Mucosa of descending colon (tissue), 3 donors: Measurements from ENCODE around the gene BCL6. TPM values are rescaled to one million over a fixed set of nuclear protein-coding genes. Genes with fewer than 3 reads are reported as not detected.

Source experiments
- ATAC-seq: fragments of 200-7000 bp; cut with Tn5 transposase; one replicate; pipeline ENCODE4 v1.9.1; 2020; ENCODE audit warnings: mild to moderate bottlenecking, moderate library complexity
- DNase-seq, 3 donors: peaks; one replicate each; pipeline ENCODE4 v3.0.0-alpha.2; 2020
- H3K36me3 ChIP-seq: fragments of 200-600 bp; one replicate; pipeline ENCODE4 v1.8.0; 2021; ENCODE audit warnings: low read depth, mild to moderate bottlenecking
- H3K4me1 ChIP-seq: fragments of 200-600 bp; one replicate; pipeline ENCODE4 v1.8.0; 2021; ENCODE audit warnings: low read depth, mild to moderate bottlenecking
- H3K4me3 ChIP-seq: fragments of 200-600 bp; one replicate; pipeline ENCODE4 v1.8.0; 2021; ENCODE audit warnings: mild to moderate bottlenecking
- H3K9me3 ChIP-seq: fragments of 200-600 bp; one replicate; pipeline ENCODE4 v1.8.0; 2021; ENCODE audit warnings: mild to moderate bottlenecking
- CTCF ChIP-seq: fragments of 200-600 bp; IDR thresholded peaks from one replicate; pipeline ENCODE4 v1.8.0; 2022; ENCODE audit warnings: antibody characterized with exemption, mild to moderate bottlenecking
- intact Hi-C, 2 donors: fragments of 100-400 bp; cut with DNase I in 1 of 2; cut with micrococcal nuclease in 1 of 2; formaldehyde crosslinking; loops; one replicate each; pipeline versions ENCODE4 v1.11.0 to v1.11.1; 2022; cut with DNase I, micrococcal nuclease
- total RNA-seq, 3 donors: library from RNA; stranded (reverse); fragmentation: NEBNext Ultra II Directional in 2 of 3; extraction: Animal tissue kit (Norgen Biotek cat#: 25700) in 2 of 3; gene quantifications; one replicate each; pipeline versions ENCODE4 v1.2.1 to v1.2.4, GENCODE V29; 2021 to 2023
- donor health status: DM: no; HTN: no; CAD: no; lungs with moderate emphysema.
- donor health status: DM: no; HTN: no; CAD: no.
- donor health status: DM: no; HTN: yes; CAD: no.

BCL6 gene
- total RNA-seq, 3 donors from 2014 or later, result 10.9 to 133 (median 23.8) TPM

DNA sequence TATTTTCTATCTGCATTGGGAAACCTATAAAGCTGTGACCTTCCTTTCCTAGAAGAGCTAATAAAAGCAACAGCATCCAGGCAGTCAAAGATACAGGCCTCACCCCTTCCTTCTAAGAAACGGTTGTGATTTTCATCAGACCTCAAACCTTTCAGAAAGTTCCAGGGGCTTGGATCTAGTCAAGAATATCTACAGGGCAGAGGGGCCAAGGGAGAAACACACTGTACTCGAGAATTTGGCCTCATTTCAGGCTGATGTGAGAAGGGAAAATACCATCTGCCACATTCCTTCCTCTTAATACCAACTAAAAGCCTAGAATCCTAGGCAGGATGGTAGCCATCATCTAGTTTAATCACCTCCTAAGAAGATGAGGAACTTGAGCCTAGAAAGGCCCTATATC, 24.5 kb upstream of the BCL6 start:
- intact Hi-C loops, result no loop called here
- no peak for TF ChIP-seq CTCF
- Histone ChIP-seq H3K4me3 (no peak overlapping the region), H3K4me1 (no peaks in the 10 kb centered on the region), H3K36me3 (no peaks in the 10 kb centered on the region), H3K9me3 (no peaks in the 10 kb centered on the region)
- no peak for ATAC-seq
- DNase-seq, result no peak

GRCh38 chr3:187767266-187768012, 22.2 kb upstream of the BCL6 start:
- no peak for TF ChIP-seq CTCF
- intact Hi-C loops, result no loop called here
- H3K4me3 ChIP-seq, result no peak overlapping the region
- H3K9me3 ChIP-seq, result no peaks in the 10 kb centered on the region
- no peaks in the 10 kb centered on the region for H3K4me1 ChIP-seq
- H3K36me3 ChIP-seq, result no peaks in the 10 kb centered on the region
- ATAC-seq, result no peak
- no peak for DNase-seq

- intact Hi-C loops, result no loop called here
- H3K36me3 ChIP-seq, result no peaks in the 10 kb centered on the region
- no peaks in the 10 kb centered on the region for H3K9me3 ChIP-seq
- H3K4me1 ChIP-seq, result no peaks in the 10 kb centered on the region
- no peak for TF ChIP-seq CTCF
- DNase-seq (no peak), ATAC-seq (no peak)
- H3K4me3 ChIP-seq, result no peak overlapping the region
These were observed 20.1 kb upstream of the BCL6 start for GRCh38 chr3:187765342-187765741.

DNA sequence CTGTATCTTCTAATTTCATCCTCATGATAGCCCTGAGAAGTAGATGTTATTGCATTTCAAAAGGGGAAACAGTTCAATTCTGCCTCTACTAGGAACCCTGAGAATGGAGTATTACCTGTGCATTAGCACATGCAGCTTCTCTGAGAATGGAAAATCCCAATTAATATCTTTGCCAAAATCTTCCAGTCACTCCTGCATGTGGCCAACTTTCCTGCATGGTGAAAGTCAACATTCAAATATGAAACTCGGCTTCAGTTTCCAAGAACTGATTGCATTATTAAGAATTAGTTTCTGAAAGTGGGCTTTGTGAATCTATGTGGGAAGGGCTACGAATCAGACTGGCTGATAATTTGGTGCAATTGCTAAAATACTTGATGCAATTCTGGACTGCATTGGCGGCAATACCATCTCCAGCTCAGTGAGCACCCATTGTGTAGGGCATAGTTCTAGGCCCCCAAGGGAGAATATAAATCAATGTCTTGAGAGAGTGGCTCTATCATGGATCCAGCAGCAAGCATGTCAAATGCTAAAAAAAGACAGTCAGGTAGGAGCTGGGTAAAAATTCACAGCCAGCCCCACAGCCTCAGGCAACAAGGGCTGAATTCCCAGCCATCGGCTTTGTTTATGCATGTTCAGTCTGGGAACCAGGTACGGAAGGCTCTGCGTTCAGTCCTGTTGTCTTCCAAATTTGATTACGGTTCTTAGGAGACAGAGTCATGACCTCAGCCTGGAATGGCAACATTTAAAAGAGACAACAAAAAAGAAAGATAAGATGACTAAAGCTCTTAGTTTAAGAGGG, 18.8 kb upstream of the BCL6 start:
- Histone ChIP-seq H3K9me3 (no peaks in the 10 kb centered on the region), H3K36me3 (no peaks in the 10 kb centered on the region), H3K4me3 (no peak overlapping the region), H3K4me1 (no peaks in the 10 kb centered on the region)
- TF ChIP-seq CTCF, result no peak
- no peak for ATAC-seq
- DNase-seq, result no peak
- intact Hi-C loops, result no loop called here

- H3K4me3 ChIP-seq, result no peak overlapping the region
- DNase-seq (no peak), ATAC-seq (no peak)
- H3K4me1 ChIP-seq, result no peaks in the 10 kb centered on the region
- TF ChIP-seq CTCF, result no peak
- H3K36me3 ChIP-seq, result no peaks in the 10 kb centered on the region
- intact Hi-C loops, result no loop called here
- H3K9me3 ChIP-seq, result no peaks in the 10 kb centered on the region
These were observed 17.5 kb upstream of the BCL6 start for GRCh38 chr3:187762792-187763191.
